ENCODE measurements around the gene DENND1A.
"Not testable (repeated sequence)": the region's sequence is repeated elsewhere in the genome, so short reads cannot be mapped to it uniquely, and the experiment has no call there.

DENND1A gene

GRCh38 chr9:123457583-123457982 lies 472.3 kb downstream of the DENND1A start:
- DNase-seq (ENCODE audit: low read depth) = no peak

- DNase-seq (ENCODE audit: low read depth) = no peak
Measured at GRCh38 chr9:123456011-123456410, 473.9 kb downstream of the DENND1A start.

- no peak for DNase-seq (ENCODE audit: low read depth)
Measured at GRCh38 chr9:123455187-123455586, 474.7 kb downstream of the DENND1A start.

GRCh38 chr9:123454361-123454760 lies 475.6 kb downstream of the DENND1A start:
- no peak for DNase-seq (ENCODE audit: low read depth)

- no peak for DNase-seq (ENCODE audit: low read depth)
Measured at GRCh38 chr9:123453831-123454321, 476.1 kb downstream of the DENND1A start.

GRCh38 chr9:123453076-123453667 lies 476.8 kb downstream of the DENND1A start:
- DNase-seq (ENCODE audit: low read depth) = no peak

- DNase-seq (ENCODE audit: low read depth) = no peak
Measured at GRCh38 chr9:123450996-123451395, 478.9 kb downstream of the DENND1A start.

- no peak for DNase-seq (ENCODE audit: low read depth)
Measured at GRCh38 chr9:123450098-123450770, 479.7 kb downstream of the DENND1A start.

GRCh38 chr9:123447934-123448646 lies 481.8 kb downstream of the DENND1A start:
- DNase-seq (ENCODE audit: low read depth) = no peak

- peak; percentile 15 for DNase-seq (ENCODE audit: low read depth)
Measured at GRCh38 chr9:123445981-123446610, 483.8 kb downstream of the DENND1A start.

GRCh38 chr9:123445116-123445515 lies 484.8 kb downstream of the DENND1A start:
- no peak for DNase-seq (ENCODE audit: low read depth)

- DNase-seq (ENCODE audit: low read depth) = no peak
Measured at GRCh38 chr9:123441769-123442168, 488.2 kb downstream of the DENND1A start.

GRCh38 chr9:123440256-123440655 lies 489.7 kb downstream of the DENND1A start:
- DNase-seq (ENCODE audit: low read depth) = no peak

- no peak for DNase-seq (ENCODE audit: low read depth)
Measured at GRCh38 chr9:123438821-123439220, 491.1 kb downstream of the DENND1A start.

- peak; percentile 36 for DNase-seq (ENCODE audit: low read depth)
Measured at GRCh38 chr9:123438321-123438720, 491.6 kb downstream of the DENND1A start.

- DNase-seq (ENCODE audit: low read depth) = no peak
Measured at GRCh38 chr9:123437201-123437600, 492.7 kb downstream of the DENND1A start.

GRCh38 chr9:123435471-123435870 lies 494.5 kb downstream of the DENND1A start:
- DNase-seq (ENCODE audit: low read depth) = no peak

GRCh38 chr9:123434619-123435240 lies 495.2 kb downstream of the DENND1A start:
- DNase-seq (ENCODE audit: low read depth) = no peak

- DNase-seq (ENCODE audit: low read depth) = no peak
Measured at GRCh38 chr9:123432331-123433236, 497.3 kb downstream of the DENND1A start.

- no peak for DNase-seq (ENCODE audit: low read depth)
Measured at GRCh38 chr9:123431581-123431980, 498.3 kb downstream of the DENND1A start.

- not testable (repeated sequence) for DNase-seq (ENCODE audit: low read depth)
Measured at GRCh38 chr9:123428450-123428849, 501.5 kb downstream of the DENND1A start.

Measured in iris pigment epithelial cell (primary cell).